Measurements from ENCODE around the gene HEATR5B. TPM values are rescaled to one million over a fixed set of nuclear protein-coding genes. Genes with fewer than 3 reads are reported as not detected.
"Not testable (repeated sequence)": the region's sequence is repeated elsewhere in the genome, so short reads cannot be mapped to it uniquely, and the experiment has no call there.

The HEATR5B gene
- total RNA-seq, 1 experiment from 2014 or later, result 13.6 TPM

DNA sequence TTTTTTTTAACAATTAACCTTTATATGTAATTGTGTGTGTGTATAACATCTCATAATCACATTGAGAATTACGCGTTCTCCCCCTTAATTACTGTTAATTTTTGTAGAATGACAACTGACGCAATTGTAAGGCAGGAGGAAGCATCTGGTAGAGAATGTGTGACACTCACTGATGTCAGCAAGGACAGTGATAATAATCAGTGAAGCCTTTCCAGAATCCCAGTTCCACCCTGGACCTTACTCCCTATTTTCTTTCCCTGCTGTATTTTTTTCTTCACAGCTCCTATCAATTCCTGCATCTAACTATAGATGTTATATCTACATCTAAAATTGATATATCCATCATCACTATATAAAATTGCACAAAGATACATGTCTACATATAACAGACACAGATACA lies 101.7 kb downstream of the HEATR5B start:
- no peak for DNase-seq (ENCODE audit: low read depth)

- no peak for DNase-seq (ENCODE audit: low read depth)
These were observed 102.3 kb downstream of the HEATR5B start for GRCh38 chr2:36981911-36982310.

GRCh38 chr2:36979007-36979406 lies 105.2 kb downstream of the HEATR5B start:
- not testable (repeated sequence) for DNase-seq (ENCODE audit: low read depth)

DNA sequence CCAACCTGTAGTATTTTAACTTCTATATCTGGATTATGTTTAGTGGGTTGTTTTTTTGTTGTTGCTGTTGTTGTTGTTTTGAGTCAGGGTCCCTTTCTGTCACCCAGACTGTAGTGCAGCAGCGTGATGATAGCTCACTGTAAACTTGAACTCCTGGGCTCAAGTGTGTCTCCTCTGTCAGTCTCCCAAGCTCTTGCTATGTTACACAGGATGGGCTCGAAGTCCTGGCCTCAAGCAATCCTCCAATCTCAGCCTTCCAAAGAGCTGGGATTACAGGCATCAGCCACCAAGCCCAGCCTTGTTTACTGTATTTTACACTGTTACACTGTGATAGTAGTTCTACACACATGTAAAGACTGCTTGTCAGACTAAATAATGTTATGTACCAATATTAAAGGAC lies 108.1 kb downstream of the HEATR5B start:
- DNase-seq (ENCODE audit: low read depth), result no peak

GRCh38 chr2:36975306-36975705 lies 108.9 kb downstream of the HEATR5B start:
- DNase-seq (ENCODE audit: low read depth), result no peak

DNA sequence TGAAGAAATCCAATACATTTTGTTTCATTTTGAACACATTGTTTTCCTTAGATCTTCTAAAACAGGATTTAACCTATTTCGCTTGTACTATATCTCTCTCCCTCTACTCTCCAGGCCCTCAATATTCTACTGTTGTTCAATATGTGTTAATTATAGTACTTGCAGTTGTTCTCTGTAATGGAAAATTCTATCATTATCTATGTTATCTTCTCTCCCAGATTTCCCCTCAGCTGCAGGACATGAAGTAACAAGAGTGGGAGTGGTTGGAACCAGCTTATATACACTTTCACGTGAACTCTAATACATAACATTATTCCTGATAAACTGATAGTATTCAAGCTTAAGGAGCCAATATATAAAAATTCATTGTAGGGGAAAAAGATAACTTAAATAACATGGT lies 110.9 kb downstream of the HEATR5B start:
- no peak for DNase-seq (ENCODE audit: low read depth)

- DNase-seq (ENCODE audit: low read depth), result no peak
These were observed 112.2 kb downstream of the HEATR5B start for GRCh38 chr2:36971990-36972389.

- DNase-seq (ENCODE audit: low read depth), result peak; percentile 5
These were observed 116.8 kb downstream of the HEATR5B start for GRCh38 chr2:36967236-36967876.

GRCh38 chr2:36966370-36967235 lies 117.6 kb downstream of the HEATR5B start, which contains the start of gene STRN:
Gene STRN (minus strand): TSS chr2:36966536. CDS start chr2:36966463, 73 bp downstream.
- peak; percentile 95 for DNase-seq (ENCODE audit: low read depth)

- peak; percentile 23 for DNase-seq (ENCODE audit: low read depth)
These were observed 118.3 kb downstream of the HEATR5B start for GRCh38 chr2:36965751-36966369.

DNA sequence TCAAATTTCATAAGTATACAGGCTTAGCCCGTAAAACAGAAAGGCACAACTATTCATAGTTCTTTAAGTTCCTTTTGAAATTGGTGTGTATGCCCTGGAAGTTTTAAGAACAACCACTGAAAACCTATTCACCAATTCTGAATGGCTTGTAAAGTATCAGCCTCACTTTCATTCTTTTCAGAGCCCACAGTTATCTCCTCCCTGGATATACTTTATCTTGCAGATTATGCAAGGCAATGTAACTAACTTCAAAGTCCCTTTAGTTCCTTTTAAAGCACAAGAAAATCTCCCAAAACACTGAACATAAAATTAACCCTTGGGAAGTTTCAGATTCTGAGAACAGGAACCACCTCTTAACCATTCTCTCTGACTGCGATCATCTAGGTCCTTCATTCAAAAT lies 119.0 kb downstream of the HEATR5B start:
- DNase-seq (ENCODE audit: low read depth), result no peak

GRCh38 chr2:36964496-36965058 lies 119.6 kb downstream of the HEATR5B start:
- no peak for DNase-seq (ENCODE audit: low read depth)

DNA sequence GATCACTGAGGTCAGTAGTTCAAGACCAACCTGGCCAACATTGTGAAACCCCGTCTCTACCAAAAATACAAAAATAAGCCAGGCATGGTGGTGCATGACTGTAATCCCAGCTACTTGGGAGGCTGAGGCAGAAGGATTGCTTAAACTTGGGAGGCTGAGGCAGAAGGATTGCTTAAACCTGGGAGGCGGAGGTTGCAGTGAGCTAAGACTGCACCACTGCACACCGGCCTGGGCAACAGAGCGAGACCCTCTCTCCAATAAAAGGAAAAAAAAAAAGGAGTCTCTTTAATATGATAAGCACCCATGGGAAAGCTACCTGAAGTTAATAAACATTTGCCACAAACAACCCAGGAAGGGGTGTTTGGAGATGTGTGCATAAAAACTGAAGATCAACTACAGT lies 120.4 kb downstream of the HEATR5B start:
- DNase-seq (ENCODE audit: low read depth), result no peak

DNA sequence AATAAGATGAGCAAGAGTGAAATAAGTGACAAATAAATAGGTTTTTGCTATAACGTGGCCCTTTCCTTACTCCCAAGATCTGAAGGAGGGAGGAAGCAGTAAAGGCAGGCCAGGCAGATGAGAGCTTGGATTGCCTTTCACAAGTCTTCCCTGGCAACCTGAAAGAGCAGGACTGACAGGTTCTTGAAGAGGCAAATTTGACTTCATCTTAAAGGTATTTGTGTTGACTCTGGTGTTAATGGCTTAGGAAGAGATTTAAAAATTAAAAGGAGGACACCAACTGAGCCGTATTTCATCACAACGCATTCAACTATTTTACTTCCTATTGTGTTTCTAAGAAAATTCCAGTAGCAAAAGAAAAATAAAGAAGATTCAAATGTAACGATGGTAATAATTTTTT lies 121.1 kb downstream of the HEATR5B start:
- DNase-seq (ENCODE audit: low read depth), result no peak

DNA sequence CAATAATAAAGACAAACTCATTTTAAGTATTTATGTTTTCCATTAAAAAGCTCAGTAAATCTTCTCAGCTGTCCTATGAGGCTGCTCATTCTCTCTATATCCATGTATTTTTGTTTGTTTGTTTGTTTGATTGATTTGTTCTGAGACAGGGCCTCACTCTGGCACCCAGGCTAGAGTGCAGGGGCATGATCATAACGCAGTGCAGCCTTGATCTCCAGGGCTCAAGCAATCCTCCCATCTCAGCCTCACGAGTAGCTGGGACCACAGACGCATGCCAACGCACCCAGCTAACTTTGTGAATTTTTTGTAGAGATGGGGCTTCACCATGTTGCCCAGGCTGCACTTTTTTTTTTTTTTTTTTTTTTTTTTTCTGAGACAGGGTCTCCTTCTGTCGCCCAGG lies 123.4 kb downstream of the HEATR5B start:
- DNase-seq (ENCODE audit: low read depth), result no peak

DNA sequence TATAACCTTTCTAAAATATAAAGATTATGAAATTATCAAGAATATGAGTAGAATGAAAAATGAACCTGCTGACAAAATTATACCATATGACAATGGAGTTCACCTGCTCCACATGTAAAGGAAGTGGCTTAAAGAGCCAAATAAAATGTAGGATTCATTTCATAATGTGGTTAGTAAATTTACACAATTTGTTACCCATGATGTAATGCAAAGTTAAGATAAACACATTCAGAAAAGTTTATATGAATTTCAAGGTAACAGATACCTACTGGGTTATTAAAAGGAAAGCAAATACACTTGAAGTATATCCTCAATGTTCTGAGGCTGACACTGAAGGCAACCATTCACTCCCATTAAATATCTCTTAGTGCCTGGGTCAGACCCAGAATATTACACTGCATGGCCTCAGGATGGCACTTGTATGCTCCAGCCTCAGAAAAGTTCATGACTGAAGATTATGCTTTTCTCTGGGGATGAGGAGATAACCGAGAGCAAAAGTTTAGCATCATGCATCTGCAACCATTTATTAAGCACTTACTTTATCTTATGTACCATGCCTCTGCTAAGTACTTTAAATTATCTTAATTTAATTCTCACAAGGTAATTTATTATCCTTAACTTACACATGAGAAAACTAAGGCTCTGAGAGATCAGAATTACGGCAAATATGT lies 124.0 kb downstream of the HEATR5B start:
- no peak for DNase-seq (ENCODE audit: low read depth)

DNA sequence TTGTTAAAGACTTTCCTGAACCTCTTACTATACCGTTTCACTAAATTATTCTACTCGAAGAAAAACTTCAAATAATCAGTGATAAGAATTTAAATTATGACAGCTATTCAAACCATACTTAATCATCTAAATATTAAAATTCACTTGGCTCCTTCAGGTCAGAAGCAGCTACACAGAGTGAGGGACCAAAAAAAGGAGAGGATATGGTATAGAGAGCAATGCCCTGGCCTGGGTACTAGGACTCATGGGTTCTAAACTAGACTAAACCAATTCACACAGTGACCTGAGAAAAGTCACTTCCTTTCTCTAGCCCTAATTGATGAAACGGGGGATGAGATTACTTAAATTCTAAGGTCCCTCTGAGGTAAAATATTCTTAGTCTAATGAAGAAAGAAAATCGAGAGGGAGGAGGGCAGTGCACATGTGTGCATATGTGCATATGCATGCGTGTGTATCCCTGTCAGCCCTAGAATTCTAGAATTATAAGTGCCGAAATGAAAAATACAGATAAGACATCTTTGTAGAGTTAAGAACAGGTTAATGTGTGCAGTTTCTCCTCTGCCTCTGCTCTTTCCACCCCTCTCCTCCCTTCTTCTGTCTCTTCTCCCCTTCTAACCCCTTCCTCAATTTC lies 129.1 kb downstream of the HEATR5B start:
- no peak for DNase-seq (ENCODE audit: low read depth)

DNA sequence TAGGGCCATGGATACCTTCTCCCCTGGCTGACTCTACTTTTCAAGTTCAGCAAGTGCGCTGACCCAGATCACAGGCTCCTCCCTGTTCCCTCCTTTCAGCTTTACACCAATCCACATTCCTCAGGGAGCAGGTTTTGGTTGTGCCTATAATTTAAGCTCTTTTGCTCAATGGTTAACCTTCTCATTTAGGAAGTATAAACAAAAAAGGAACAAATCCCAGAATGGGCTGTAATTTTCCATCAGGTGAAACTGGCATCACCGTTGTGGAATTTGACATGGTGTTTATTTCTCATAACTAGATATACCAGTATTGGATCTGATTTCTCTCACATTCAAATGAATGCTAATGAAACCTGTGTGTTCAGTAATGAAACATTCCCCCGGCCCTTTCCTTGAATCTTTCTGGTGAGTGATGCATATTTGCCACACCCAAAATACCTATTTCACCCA lies 131.4 kb downstream of the HEATR5B start:
- DNase-seq (ENCODE audit: low read depth), result no peak

DNA sequence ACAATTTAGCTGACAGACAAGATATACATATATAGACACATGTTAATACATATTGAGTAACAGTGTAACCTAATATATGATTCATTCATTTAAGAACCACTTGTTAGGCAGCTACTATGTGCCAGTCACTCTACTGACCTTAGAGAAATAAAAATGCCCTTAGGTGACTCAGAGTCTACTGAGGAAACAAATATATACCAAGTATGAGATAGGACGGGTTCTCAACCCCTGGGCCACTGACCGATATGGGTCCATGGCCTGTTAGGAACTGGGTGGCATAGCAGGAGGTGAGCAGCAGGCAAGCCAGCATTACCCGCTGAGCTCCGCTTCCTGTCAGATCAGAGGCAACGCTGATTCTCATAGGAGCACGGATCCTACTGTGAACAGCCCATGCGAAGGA lies 132.6 kb downstream of the HEATR5B start:
- peak; percentile 55 for DNase-seq (ENCODE audit: low read depth)

GRCh38 chr2:36951027-36951518 lies 133.1 kb downstream of the HEATR5B start:
- no peak for DNase-seq (ENCODE audit: low read depth)

DNA sequence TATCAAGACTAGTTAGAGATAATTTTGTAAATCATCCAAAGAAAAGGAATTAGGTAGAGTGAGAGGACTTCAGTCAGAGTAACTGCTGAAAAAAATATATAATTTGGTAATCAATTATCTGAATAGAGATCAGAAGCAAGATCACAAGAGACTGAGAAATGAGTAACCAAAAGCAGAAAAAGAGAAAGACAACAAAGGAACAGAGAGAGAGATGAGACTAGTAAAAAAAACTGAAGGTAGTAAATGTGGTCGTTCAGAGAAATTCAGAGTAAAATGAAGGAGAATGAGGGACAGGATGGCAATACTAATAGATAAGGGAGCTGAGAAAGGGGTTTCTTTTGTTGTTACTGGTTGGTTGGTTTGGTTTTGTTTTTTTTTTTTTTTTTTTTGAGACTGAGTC lies 134.3 kb downstream of the HEATR5B start:
- no peak for DNase-seq (ENCODE audit: low read depth)
